Measurements from ENCODE around the gene R3HCC1L.

- TF ChIP-seq CTCF (IDR thresholded peaks at IDR 0.05) (no peak), TP53 (CRISPR knock-in tag; IDR thresholded peaks at IDR 0.05) (no peak), POLR2A (IDR thresholded peaks at IDR 0.05; ENCODE audit: low read length) (no peak), REST (IDR thresholded peaks at IDR 0.05) (no peak), PBX3 (IDR thresholded peaks at IDR 0.05) (no peak), MAZ (IDR thresholded peaks at IDR 0.05; ENCODE audit: borderline replicate concordance, low read depth, low read length) (no peak), RAD21 (conservative IDR thresholded peaks at IDR 0.05 in 1 of 2, IDR thresholded peaks at IDR 0.05 in 1 of 2) (no peak), MYC (IDR thresholded peaks at IDR 0.05; ENCODE audit: borderline replicate concordance, low read length) (no peak), ZFP36 (IDR thresholded peaks at IDR 0.05; ENCODE audit: borderline replicate concordance, partially characterized antibody) (no peak), HDAC2 (IDR thresholded peaks at IDR 0.05) (no peak), EP300 (IDR thresholded peaks at IDR 0.05) (no peak), FOSB (CRISPR knock-in tag; IDR thresholded peaks at IDR 0.05) (no peak)
Observed at GRCh38 chr10:98253499-98253898, 119.0 kb downstream of the R3HCC1L start.
